SK-N-SH (cell line): ENCODE results near the gene UBE2N.

Source experiments
- CTCF ChIP-seq: fragments of 200-600 bp; sonication (generic); IDR thresholded peaks from 2 replicates; pipeline ENCODE4 v1.6.1; 2017; ENCODE audit warnings: antibody characterized with exemption, mild to moderate bottlenecking, moderate library complexity
- EP300 ChIP-seq, 2 experiments: IDR thresholded peaks; 2 replicates each; pipeline versions ENCODE4 v1.4.0 to v1.6.1; 2012; ENCODE audit warnings: borderline replicate concordance in 1 of 2, low read depth in 1 of 2, low read length in 1 of 2
- FOXJ3 ChIP-seq: sonication (generic); formaldehyde crosslinking; IDR thresholded peaks from 2 replicates; pipeline ENCODE4 v1.5.1; 2020; ENCODE audit warnings: mild to moderate bottlenecking, missing genetic modification reagents
- POLR2AphosphoS5 ChIP-seq: IDR thresholded peaks from 2 replicates; pipeline ENCODE4 v1.6.1; 2012; ENCODE audit warnings: low read depth, low read length

- TF ChIP-seq FOXJ3: no peak
- no peak for TF ChIP-seq CTCF
- TF ChIP-seq EP300 (IDR thresholded peaks at IDR 0.05; ENCODE audit: borderline replicate concordance in 1 of 2, low read depth in 1 of 2, low read length in 1 of 2): no peak
- TF ChIP-seq POLR2AphosphoS5: no peak
Measured at GRCh38 chr12:93387780-93388179, 54.0 kb downstream of the UBE2N start.
